ENCODE measurements around the gene TRIL. TPM values are rescaled to one million over a fixed set of nuclear protein-coding genes. Genes with fewer than 3 reads are reported as not detected.

Gene TRIL
- total and polyA plus RNA-seq, 2 donors (not counting 3 experiments of a cell fraction or from before 2014, with no cell fraction given) = 0.52 to 1.8 TPM

DNA sequence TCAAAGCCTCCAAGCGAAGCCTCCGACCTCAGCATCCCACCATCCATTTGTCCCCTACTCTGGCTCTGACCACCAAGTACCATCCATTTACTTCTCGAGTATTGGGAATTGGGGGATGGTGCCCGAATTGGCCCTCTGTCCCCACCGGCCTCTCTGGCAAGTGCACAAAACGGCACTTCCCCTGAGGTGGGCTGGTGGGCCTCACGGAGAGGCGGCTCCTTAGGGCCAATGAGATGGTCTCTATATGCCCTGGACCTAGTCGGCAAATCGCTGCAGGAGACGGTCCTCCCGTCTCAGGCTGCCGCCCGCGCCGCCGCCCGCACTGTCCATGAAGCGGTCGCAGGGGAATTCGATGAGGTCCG lies 2.8 kb downstream of the TRIL start:
- no TSS peak for BruUV-seq (replicated peaks)
- Histone ChIP-seq H3K9ac (replicated peaks; ENCODE audit: extremely low read depth, insufficient read depth, low read length) (no peak overlapping the region), H3K9me3 (replicated peaks; ENCODE audit: control insufficient read depth, insufficient read depth, low read length) (no peaks in the 10 kb centered on the region), H2AFZ (ENCODE audit: low read depth, low read length) (peak overlapping the region; percentile 70), H3K36me3 (ENCODE audit: control insufficient read depth in 2 of 2, extremely low read depth in 1 of 2, insufficient read depth in 2 of 2, low read length in 2 of 2) (no peaks in the 10 kb centered on the region), H3K4me2 (ENCODE audit: insufficient read depth, low read length) (no peak overlapping the region), H3K4me3 (replicated peaks in 1 of 3; ENCODE audit: insufficient read depth in 1 of 3, low read depth in 1 of 3, low read length in 3 of 3) (no peak overlapping the region), H3K79me2 (ENCODE audit: control insufficient read depth, insufficient read depth, low read length) (no peaks in the 10 kb centered on the region), H3K4me1 (ENCODE audit: control insufficient read depth, extremely low read depth, insufficient read depth, low read length) (peaks cover 11% of the 10 kb centered on the region), H3K27me3 (ENCODE audit: control insufficient read depth in 2 of 2, insufficient read depth in 2 of 2, low read length in 2 of 2) (peaks cover 18 to 26% of the 10 kb centered on the region in 2 experiments), H3K27ac (ENCODE audit: insufficient read depth, low read depth, low read length) (no peak overlapping the region), H4K20me1 (replicated peaks; ENCODE audit: control insufficient read depth, extremely low read depth, insufficient read depth, low read length) (no peaks in the 10 kb centered on the region), H3K9me1 (replicated peaks; ENCODE audit: control insufficient read depth, extremely low read depth, insufficient read depth, low read length) (no peaks in the 10 kb centered on the region)
- ChIA-PET CTCF (interaction anchor here (0.7 to 16.1 kb wide), 6 partner anchors 14 to 151 kb away, joined by 3 to 518 read pairs (median 62); no protein-coding TSS in a partner anchor), POLR2A (no interaction called here)
- dilution Hi-C loops (cut with MboI; ENCODE audit: extremely low pct_ligation_motif_present, low sequenced_read_pairs) (no loop called here), intact Hi-C loops (cut with micrococcal nuclease) (no loop called here)
- DNase-seq (ENCODE audit: low read depth, low spot score) = no peak
- no peak for FAIRE-seq
- TF ChIP-seq GATA2 (IDR thresholded peaks at IDR 0.05; ENCODE audit: insufficient read depth, insufficient read length, low read depth, low read length) (no peak), EZH2 (IDR thresholded peaks at IDR 0.05; ENCODE audit: borderline replicate concordance, low read depth, low read length, severe bottlenecking) (no peak), MYC (IDR thresholded peaks at IDR 0.05; ENCODE audit: low read depth, low read length) (no peak), FOS (IDR thresholded peaks at IDR 0.05; ENCODE audit: borderline replicate concordance, insufficient read depth, low read length) (no peak), POLR2A (IDR thresholded peaks at IDR 0.05; ENCODE audit: low read depth, low read length) (no peak), POLR2AphosphoS5 (IDR thresholded peaks at IDR 0.05; ENCODE audit: insufficient read depth, low read depth, low read length) (no peak), JUN (IDR thresholded peaks at IDR 0.05; ENCODE audit: borderline replicate concordance, insufficient read depth, insufficient read length, low read depth) (no peak), CTCF (IDR thresholded peaks at IDR 0.05; ENCODE audit: extremely low read depth in 1 of 2, insufficient read depth in 1 of 2, low read depth in 1 of 2, low read length in 2 of 2) (no peak)
- TF ChIP-seq, protein P1, sequence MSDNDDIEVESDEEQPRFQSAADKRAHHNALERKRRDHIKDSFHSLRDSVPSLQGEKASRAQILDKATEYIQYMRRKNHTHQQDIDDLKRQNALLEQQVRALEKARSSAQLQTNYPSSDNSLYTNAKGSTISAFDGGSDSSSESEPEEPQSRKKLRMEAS (IDR thresholded peaks at IDR 0.05; ENCODE audit: insufficient read depth, insufficient read length) = no peak

Measured in endothelial cell of umbilical vein (primary cell).